Hepatocyte (in vitro differentiated cells): Measurements from ENCODE around the gene TRAPPC14. TPM values are rescaled to one million over a fixed set of nuclear protein-coding genes. Genes with fewer than 3 reads are reported as not detected.

Source experiments
- DNase-seq: peaks from one replicate; pipeline ENCODE4 v3.0.0-alpha.2; 2016; ENCODE audit warnings: low spot score
- H2AFZ ChIP-seq: fragments of 200-600 bp; sonication (generic); 2 replicates; pipeline ENCODE4 v1.6.0; 2016; ENCODE audit warnings: antibody characterized with exemption, mild to moderate bottlenecking
- H3K27ac ChIP-seq: fragments of 200-600 bp; sonication (generic); 2 replicates; pipeline ENCODE4 v1.5.1; 2016; ENCODE audit warnings: mild to moderate bottlenecking
- H3K27me3 ChIP-seq: fragments of 200-600 bp; sonication (generic); 2 replicates; pipeline ENCODE4 v1.6.1; 2016
- H3K36me3 ChIP-seq: fragments of 200-600 bp; sonication (generic); replicated peaks from 2 replicates; pipeline ENCODE4 v1.5.1; 2016; ENCODE audit warnings: low read depth; ENCODE audit not compliant: insufficient read depth
- H3K4me1 ChIP-seq: fragments of 200-600 bp; sonication (generic); 2 replicates; pipeline ENCODE4 v1.5.1; 2016; ENCODE audit warnings: mild to moderate bottlenecking, moderate library complexity; ENCODE audit not compliant: insufficient read depth
- H3K4me2 ChIP-seq: fragments of 200-600 bp; sonication (generic); 2 replicates; pipeline ENCODE4 v1.6.0; 2016
- H3K4me3 ChIP-seq: fragments of 200-600 bp; sonication (generic); 2 replicates; pipeline ENCODE4 v1.5.1; 2016; ENCODE audit warnings: mild to moderate bottlenecking
- H3K79me2 ChIP-seq: fragments of 200-600 bp; sonication (generic); 2 replicates; pipeline ENCODE4 v1.6.0; 2017; ENCODE audit warnings: mild to moderate bottlenecking
- H3K9me2 ChIP-seq: fragments of 200-600 bp; sonication (generic); replicated peaks from 2 replicates; pipeline ENCODE4 v1.6.0; 2017; ENCODE audit warnings: mild to moderate bottlenecking; ENCODE audit not compliant: insufficient read depth
- H3K9me3 ChIP-seq: fragments of 200-600 bp; sonication (generic); 2 replicates; pipeline ENCODE4 v1.5.1; 2016; ENCODE audit warnings: low read depth, mild to moderate bottlenecking
- H4K20me1 ChIP-seq: fragments of 200-600 bp; sonication (generic); 2 replicates; pipeline ENCODE4 v1.6.0; 2016; ENCODE audit warnings: mild to moderate bottlenecking; ENCODE audit not compliant: insufficient read depth, poor library complexity, severe bottlenecking
- EZH2 ChIP-seq: fragments of 200-600 bp; sonication (generic); IDR thresholded peaks from 2 replicates; pipeline ENCODE4 v1.6.1; 2016; ENCODE audit warnings: antibody characterized with exemption, mild to moderate bottlenecking, borderline replicate concordance
- EZH2phosphoT487 ChIP-seq: fragments of 200-600 bp; sonication (generic); IDR thresholded peaks from one replicate; pipeline ENCODE4 v1.6.1; 2018; ENCODE audit warnings: antibody characterized with exemption, mild to moderate bottlenecking, low read depth, moderate library complexity; ENCODE audit not compliant: unreplicated experiment, severe bottlenecking
- WGBS: methylation state at CpG from one replicate; pipeline ENCODE4 v1.1.6; 2016; ENCODE audit warnings: low lambda C conversion rate; ENCODE audit errors: missing lambda C conversion rate; 5-methylcytosine and 5-hydroxymethylcytosine counted together
- microRNA-seq: library from miRNA; unstranded; fragments of <30 nt; microRNA quantifications from one replicate; pipeline ENCODE4, GENCODE V29; 2017
- polyA plus RNA-seq: library from polyadenylated mRNA; unstranded; fragments of >200 nt; fragmentation: Nextera tagmentation; extraction: Ambion mirVana; gene quantifications from 2 replicates; pipeline ENCODE4 v1.2.1, GENCODE V29; 2016
- total RNA-seq: library from RNA; depleted of rRNA; stranded (reverse); fragments of >200 nt; gene quantifications from 2 replicates; pipeline ENCODE4 v1.2.3, GENCODE V29; 2014
- TF ChIP-seq, protein P1 (sequence below): fragments of 200-600 bp; sonication (generic); IDR thresholded peaks from 2 replicates; pipeline ENCODE4 v1.5.1; 2016; ENCODE audit warnings: antibody characterized with exemption, mild to moderate bottlenecking; ENCODE audit not compliant: poor library complexity

TRAPPC14 gene
- total and polyA plus RNA-seq, 2 experiments from 2014 or later: 14.7 to 18.5 TPM

DNA sequence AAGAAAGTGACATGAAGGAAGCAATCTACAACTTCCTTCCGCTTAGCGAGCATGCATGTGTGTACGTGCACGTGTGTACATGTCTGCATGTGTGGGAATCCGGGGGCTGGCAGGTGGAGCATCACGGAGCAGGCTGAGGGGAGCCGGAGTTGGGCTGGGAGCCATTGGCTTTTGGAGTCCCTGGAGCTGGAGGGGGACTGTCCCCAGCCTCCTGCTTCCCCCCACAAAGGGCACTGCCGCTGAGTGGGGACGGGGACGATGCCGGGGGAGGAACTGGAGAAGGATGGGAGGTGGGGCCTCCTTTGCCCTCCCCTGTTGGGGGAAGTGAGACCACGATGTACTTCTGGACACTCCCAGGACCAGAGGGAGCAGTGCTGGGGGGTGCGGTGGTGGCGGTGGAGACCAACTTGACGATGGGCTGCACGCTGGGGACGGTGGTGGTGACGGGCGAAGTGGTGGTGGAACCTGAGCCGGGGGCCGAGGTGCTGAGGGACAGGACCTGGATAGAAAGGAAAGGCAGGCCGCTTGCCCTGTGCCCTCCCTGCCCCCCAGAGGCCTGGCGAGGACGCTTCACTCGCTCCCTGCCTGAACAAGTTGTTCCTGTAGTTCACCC lies 51.3 kb downstream of the TRAPPC14 start:
- Histone ChIP-seq H3K36me3 (no peaks in the 10 kb centered on the region), H3K79me2 (peaks cover 9% of the 10 kb centered on the region), H2AFZ (no peak overlapping the region), H3K9me2 (no peaks in the 10 kb centered on the region), H4K20me1 (no peaks in the 10 kb centered on the region), H3K9me3 (no peaks in the 10 kb centered on the region), H3K4me3 (no peak overlapping the region), H3K4me1 (no peaks in the 10 kb centered on the region), H3K27me3 (no peaks in the 10 kb centered on the region), H3K4me2 (no peak overlapping the region), H3K27ac (no peak overlapping the region)
- no peak for DNase-seq
- 95% methylated on average over 23 of the region's 25 CpGs for WGBS
- TF ChIP-seq EZH2 (no peak), EZH2phosphoT487 (no peak)
- TF ChIP-seq, protein P1, sequence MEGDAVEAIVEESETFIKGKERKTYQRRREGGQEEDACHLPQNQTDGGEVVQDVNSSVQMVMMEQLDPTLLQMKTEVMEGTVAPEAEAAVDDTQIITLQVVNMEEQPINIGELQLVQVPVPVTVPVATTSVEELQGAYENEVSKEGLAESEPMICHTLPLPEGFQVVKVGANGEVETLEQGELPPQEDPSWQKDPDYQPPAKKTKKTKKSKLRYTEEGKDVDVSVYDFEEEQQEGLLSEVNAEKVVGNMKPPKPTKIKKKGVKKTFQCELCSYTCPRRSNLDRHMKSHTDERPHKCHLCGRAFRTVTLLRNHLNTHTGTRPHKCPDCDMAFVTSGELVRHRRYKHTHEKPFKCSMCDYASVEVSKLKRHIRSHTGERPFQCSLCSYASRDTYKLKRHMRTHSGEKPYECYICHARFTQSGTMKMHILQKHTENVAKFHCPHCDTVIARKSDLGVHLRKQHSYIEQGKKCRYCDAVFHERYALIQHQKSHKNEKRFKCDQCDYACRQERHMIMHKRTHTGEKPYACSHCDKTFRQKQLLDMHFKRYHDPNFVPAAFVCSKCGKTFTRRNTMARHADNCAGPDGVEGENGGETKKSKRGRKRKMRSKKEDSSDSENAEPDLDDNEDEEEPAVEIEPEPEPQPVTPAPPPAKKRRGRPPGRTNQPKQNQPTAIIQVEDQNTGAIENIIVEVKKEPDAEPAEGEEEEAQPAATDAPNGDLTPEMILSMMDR: no peak

DNA sequence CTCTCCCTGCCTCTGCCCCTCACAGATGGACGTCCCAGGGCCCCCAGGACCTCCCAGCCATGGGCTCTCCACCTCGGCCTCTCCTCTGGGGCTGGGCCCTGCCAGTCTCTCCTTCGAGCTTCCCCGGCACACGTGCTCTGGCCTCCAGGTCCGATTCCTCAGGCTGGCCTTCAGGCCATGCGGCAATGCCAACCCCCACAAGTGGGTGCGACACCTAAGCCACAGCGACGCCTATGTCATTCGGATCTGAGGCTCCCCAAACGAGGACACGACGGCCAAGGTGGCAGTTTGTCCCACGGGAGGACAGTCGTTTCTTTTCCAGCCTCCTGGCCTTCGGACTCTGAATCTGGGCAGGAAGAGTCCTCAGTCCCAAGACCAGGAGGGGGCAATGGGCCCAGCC lies 51.9 kb downstream of the TRAPPC14 start:
- no peaks in the 10 kb centered on the region for H3K36me3 ChIP-seq
- H3K27me3 ChIP-seq: no peaks in the 10 kb centered on the region
- H3K9me3 ChIP-seq: no peaks in the 10 kb centered on the region
- H3K4me1 ChIP-seq: no peaks in the 10 kb centered on the region
- no peaks in the 10 kb centered on the region for H4K20me1 ChIP-seq
- H2AFZ ChIP-seq: no peak overlapping the region
- no peak for DNase-seq
- no peak overlapping the region for H3K4me3 ChIP-seq
- no peak overlapping the region for H3K4me2 ChIP-seq
- H3K9me2 ChIP-seq: no peaks in the 10 kb centered on the region
- peaks cover 9% of the 10 kb centered on the region for H3K79me2 ChIP-seq
- H3K27ac ChIP-seq: no peak overlapping the region
- 94% methylated on average over 15 of the region's 17 CpGs for WGBS
- TF ChIP-seq EZH2phosphoT487: no peak
- TF ChIP-seq, protein P1: no peak
- TF ChIP-seq EZH2: no peak

DNA sequence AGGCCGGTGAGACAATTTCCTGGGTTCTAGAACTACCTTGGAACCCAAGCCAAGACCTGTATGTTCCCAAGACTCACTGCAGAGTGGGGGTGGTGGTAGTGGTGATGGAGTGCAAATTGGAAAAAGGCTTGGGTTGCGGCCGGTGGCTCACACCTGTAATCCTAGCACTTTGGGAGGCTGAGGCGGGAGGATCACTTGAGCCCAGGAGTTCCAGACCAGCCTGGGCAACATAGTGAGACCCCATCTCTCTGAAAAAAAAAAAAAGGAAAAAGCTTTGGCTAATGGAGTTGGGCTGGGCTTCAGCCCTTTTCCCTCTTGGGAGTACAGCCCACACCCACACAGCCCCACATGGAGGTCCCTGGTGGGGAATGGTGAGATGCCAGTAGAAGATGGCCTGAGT lies 53.0 kb downstream of the TRAPPC14 start:
- DNase-seq: no peak
- no peak overlapping the region for H2AFZ ChIP-seq
- no peak overlapping the region for H3K27ac ChIP-seq
- no peaks in the 10 kb centered on the region for H3K36me3 ChIP-seq
- H4K20me1 ChIP-seq: no peaks in the 10 kb centered on the region
- H3K4me2 ChIP-seq: no peak overlapping the region
- no peaks in the 10 kb centered on the region for H3K9me3 ChIP-seq
- no peaks in the 10 kb centered on the region for H3K27me3 ChIP-seq
- H3K4me1 ChIP-seq: no peaks in the 10 kb centered on the region
- no peak overlapping the region for H3K4me3 ChIP-seq
- 88% methylated on average over 4 of the region's 4 CpGs for WGBS
- no peaks in the 10 kb centered on the region for H3K9me2 ChIP-seq
- TF ChIP-seq EZH2phosphoT487 (no peak), EZH2 (no peak)
- TF ChIP-seq, protein P1: no peak
- H3K79me2 ChIP-seq: peaks cover 9% of the 10 kb centered on the region

Small RNA genes lying within 50 kb of the gene (microRNA-seq; reads per million reads assigned to microRNA genes)
- gene MIR4658: not detected

Other genes starting within 250 kb of the TRAPPC14 start
- 2.7 and 4.0 TPM in 2 replicates for gene TRIM4, start 239.2 kb downstream of the TRAPPC14 start, total RNA-seq
- 1.4 and 1.5 TPM in 2 replicates for gene TRIM4, start 239.2 kb downstream of the TRAPPC14 start, polyA plus RNA-seq
- not detected in 2 replicates for gene GJC3, start 229.1 kb downstream of the TRAPPC14 start, total RNA-seq
- not detected in 2 replicates for gene GJC3, start 229.1 kb downstream of the TRAPPC14 start, polyA plus RNA-seq
- 46.1 and 52.6 TPM in 2 replicates for gene AZGP1, start 182.7 kb downstream of the TRAPPC14 start, total RNA-seq
- 44.3 and 73.6 TPM in 2 replicates for gene AZGP1, start 182.7 kb downstream of the TRAPPC14 start, polyA plus RNA-seq
- gene ZKSCAN1, start 143.1 kb downstream of the TRAPPC14 start, total RNA-seq: 41.1 and 44.0 TPM in 2 replicates
- 27.0 and 29.2 TPM in 2 replicates for gene ZKSCAN1, start 143.1 kb downstream of the TRAPPC14 start, polyA plus RNA-seq
- gene ZSCAN21, start 108.9 kb downstream of the TRAPPC14 start, total RNA-seq: 9.6 and 10.9 TPM in 2 replicates
- gene ZSCAN21, start 108.9 kb downstream of the TRAPPC14 start, polyA plus RNA-seq: 11.7 and 12.8 TPM in 2 replicates
- 30.1 and 35.6 TPM in 2 replicates for gene ZNF3, start 77.0 kb downstream of the TRAPPC14 start, total RNA-seq
- 20.7 and 28.3 TPM in 2 replicates for gene ZNF3, start 77.0 kb downstream of the TRAPPC14 start, polyA plus RNA-seq
- gene COPS6, start 69.8 kb downstream of the TRAPPC14 start, total RNA-seq: 41.9 and 53.7 TPM in 2 replicates
- gene COPS6, start 69.8 kb downstream of the TRAPPC14 start, polyA plus RNA-seq: 161 and 163 TPM in 2 replicates
- 39.0 and 42.1 TPM in 2 replicates for gene MCM7, start 57.3 kb downstream of the TRAPPC14 start, total RNA-seq
- gene MCM7, start 57.3 kb downstream of the TRAPPC14 start, polyA plus RNA-seq: 49.3 and 57.5 TPM in 2 replicates
- gene AP4M1, start 57.1 kb downstream of the TRAPPC14 start, total RNA-seq: 13.0 and 22.8 TPM in 2 replicates
- gene AP4M1, start 57.1 kb downstream of the TRAPPC14 start, polyA plus RNA-seq: 17.4 and 22.0 TPM in 2 replicates
- 13.3 and 29.2 TPM in 2 replicates for gene TAF6, start 39.4 kb downstream of the TRAPPC14 start, total RNA-seq
- gene TAF6, start 39.4 kb downstream of the TRAPPC14 start, polyA plus RNA-seq: 44.2 and 44.3 TPM in 2 replicates
- 19.5 and 28.1 TPM in 2 replicates for gene CNPY4, start 39.1 kb downstream of the TRAPPC14 start, total RNA-seq
- 21.3 and 27.4 TPM in 2 replicates for gene CNPY4, start 39.1 kb downstream of the TRAPPC14 start, polyA plus RNA-seq
- gene MBLAC1, start 31.8 kb downstream of the TRAPPC14 start, total RNA-seq: 2.7 and 3.2 TPM in 2 replicates
- gene MBLAC1, start 31.8 kb downstream of the TRAPPC14 start, polyA plus RNA-seq: 3.7 and 4.5 TPM in 2 replicates
- 80.1 and 90.5 TPM in 2 replicates for gene LAMTOR4, start 9.8 kb downstream of the TRAPPC14 start, total RNA-seq
- gene LAMTOR4, start 9.8 kb downstream of the TRAPPC14 start, polyA plus RNA-seq: 198 and 228 TPM in 2 replicates
- 0.73 and 2.6 TPM in 2 replicates for gene GAL3ST4, start 9.9 kb upstream of the TRAPPC14 start, total RNA-seq
- gene GAL3ST4, start 9.9 kb upstream of the TRAPPC14 start, polyA plus RNA-seq: 3.3 and 4.3 TPM in 2 replicates
- gene GPC2, start 18.7 kb upstream of the TRAPPC14 start, total RNA-seq: 2.0 and 5.3 TPM in 2 replicates
- 3.2 and 4.1 TPM in 2 replicates for gene GPC2, start 18.7 kb upstream of the TRAPPC14 start, polyA plus RNA-seq
- 0.20 and 1.0 TPM in 2 replicates for gene STAG3, start 19.2 kb upstream of the TRAPPC14 start, total RNA-seq
- 3.4 and 4.8 TPM in 2 replicates for gene STAG3, start 19.2 kb upstream of the TRAPPC14 start, polyA plus RNA-seq
- not detected in 2 replicates for gene PVRIG, start 61.2 kb upstream of the TRAPPC14 start, total RNA-seq
- 1.4 TPM in 2 replicates for gene PVRIG, start 61.2 kb upstream of the TRAPPC14 start, polyA plus RNA-seq
- not detected in 2 replicates for gene SPDYE3, start 149.0 kb upstream of the TRAPPC14 start, total RNA-seq
- gene SPDYE3, start 149.0 kb upstream of the TRAPPC14 start, polyA plus RNA-seq: 3.3 and 3.4 TPM in 2 replicates
- 17.8 and 33.2 TPM in 2 replicates for gene PILRB, start 199.4 kb upstream of the TRAPPC14 start, total RNA-seq
- 37.4 and 63.4 TPM in 2 replicates for gene PILRB, start 199.4 kb upstream of the TRAPPC14 start, polyA plus RNA-seq
- gene PILRA, start 214.8 kb upstream of the TRAPPC14 start, total RNA-seq: 0.24 and 2.2 TPM in 2 replicates
- 1.1 and 3.0 TPM in 2 replicates for gene PILRA, start 214.8 kb upstream of the TRAPPC14 start, polyA plus RNA-seq